HG03135 (cell line): ENCODE measurements around the gene SLC2A4.

Experiments
- ATAC-seq: cut with Tn5 transposase; IDR thresholded peaks from one replicate; pipeline ENCODE4 v1.9.1; 2021; ENCODE audit warnings: mild to moderate bottlenecking, moderate library complexity; ENCODE audit not compliant: unreplicated experiment

SLC2A4 gene

GRCh38 chr17:7263801-7264078 is 17.8 kb upstream of the SLC2A4 start:
- no peak for ATAC-seq

- ATAC-seq: no peak
Observed at GRCh38 chr17:7266784-7267183, 14.7 kb upstream of the SLC2A4 start.

- no peak for ATAC-seq
Observed at GRCh38 chr17:7279448-7279847, 2.1 kb upstream of the SLC2A4 start.

GRCh38 chr17:7280519-7281073 is 922 bp upstream of the SLC2A4 start:
- peak; percentile 75 for ATAC-seq

GRCh38 chr17:7281953-7282751 is 634 bp downstream of the SLC2A4 start:
- ATAC-seq: no peak

- ATAC-seq: no peak
Observed at GRCh38 chr17:7282752-7283321, 1.3 kb downstream of the SLC2A4 start.

- no peak for ATAC-seq
Observed at GRCh38 chr17:7283471-7284216, 2.1 kb downstream of the SLC2A4 start.

- ATAC-seq: no peak
Observed at GRCh38 chr17:7284911-7285310, 3.4 kb downstream of the SLC2A4 start.

- ATAC-seq: no peak
Observed at GRCh38 chr17:7285679-7286078, 4.2 kb downstream of the SLC2A4 start.

- no peak for ATAC-seq
Observed at GRCh38 chr17:7289256-7290032, 7.9 kb downstream of the SLC2A4 start.

GRCh38 chr17:7290166-7290565 is 8.6 kb downstream of the SLC2A4 start:
- no peak for ATAC-seq

- ATAC-seq: no peak
Observed at GRCh38 chr17:7290685-7291084, 9.2 kb downstream of the SLC2A4 start.

- no peak for ATAC-seq
Observed at GRCh38 chr17:7292194-7292593, 10.7 kb downstream of the SLC2A4 start.

GRCh38 chr17:7292729-7293128 is 11.2 kb downstream of the SLC2A4 start:
- no peak for ATAC-seq

GRCh38 chr17:7293159-7293558 is 11.6 kb downstream of the SLC2A4 start:
- ATAC-seq: no peak

GRCh38 chr17:7293816-7294613 is 12.5 kb downstream of the SLC2A4 start:
- ATAC-seq: no peak

GRCh38 chr17:7294614-7295153 is 13.2 kb downstream of the SLC2A4 start, which contains the start of gene YBX2:
TSS of gene YBX2 (minus strand) at chr17:7294639. CDS start at chr17:7294500, 139 bp downstream.
- no peak for ATAC-seq

GRCh38 chr17:7295230-7296180 is 14.0 kb downstream of the SLC2A4 start:
- ATAC-seq: no peak
